ENCODE data around the gene DUSP18. TPM values are rescaled to one million over a fixed set of nuclear protein-coding genes. Genes with fewer than 3 reads are reported as not detected.

The DUSP18 gene
- total RNA-seq, 5 donors from 2014 or later (not counting 1 experiment from before 2014, with no cell fraction given): 9.4 to 19.4 (median 18.8) TPM

- peak in 34 of 35 experiments; percentile 1 to 64 (median 36) for DNase-seq
- ChIA-PET CTCF (interaction anchor here in 1 of 2 donors (1.3 kb wide), 1 partner anchor 60 kb away, joined by 4 read pairs; no protein-coding TSS in a partner anchor), POLR2A (no interaction called here)
- Mint-ChIP-seq H3K27me3 (peaks cover 0 to 15% of the 10 kb centered on the region in 2 donors), H3K9me3 (no peaks in the 10 kb centered on the region), H3K4me1 (peaks cover 13 to 19% (median 17%) of the 10 kb centered on the region in 3 donors), H3K4me3 (peak overlapping the region; percentile 78 to 92 (median 88)), H3K27ac (peak overlapping the region; percentile 85 to 90), H3K36me3 (no peaks in the 10 kb centered on the region)
- Histone ChIP-seq H3K27me3 (replicated peaks in 1 of 2; ENCODE audit: control insufficient read depth in 2 of 2, extremely low read depth in 1 of 2, insufficient read depth in 2 of 2, low read length in 1 of 2) (peaks cover 6 to 24% of the 10 kb centered on the region in 2 experiments), H3K4me3 (ENCODE audit: control insufficient read depth in 1 of 2, extremely low read depth in 1 of 2, low read length in 1 of 2) (peak overlapping the region; percentile 60 to 75), H3K36me3 (ENCODE audit: control insufficient read depth in 2 of 2, extremely low read depth in 1 of 2, insufficient read depth in 1 of 2, low read length in 1 of 2) (no peaks in the 10 kb centered on the region), H3K27ac (ENCODE audit: low read length) (peak overlapping the region; percentile 34), H3K4me1 (ENCODE audit: control insufficient read depth in 1 of 2, extremely low read depth in 1 of 2, insufficient read depth in 2 of 2, low read length in 2 of 2) (peaks cover 0 to 16% of the 10 kb centered on the region in 2 experiments), H3K9me3 (no peaks in the 10 kb centered on the region)
- ATAC-seq (replicated peaks in 1 of 4): peak; percentile 71 to 85 (median 80)
- under 1% methylated on average over 32 of the region's 38 CpGs for WGBS (ENCODE audit: insufficient coverage)
Measured at GRCh38 chr22:30694171-30694639, 26.5 kb upstream of the DUSP18 start.

GRCh38 chr22:30691204-30691603 is 23.5 kb upstream of the DUSP18 start:
- Mint-ChIP-seq H3K27me3 (peaks cover 0 to 15% of the 10 kb centered on the region in 2 donors), H3K4me3 (no peak overlapping the region), H3K9me3 (no peaks in the 10 kb centered on the region), H3K36me3 (no peaks in the 10 kb centered on the region), H3K4me1 (peaks cover 13 to 19% (median 17%) of the 10 kb centered on the region in 3 donors), H3K27ac (no peak overlapping the region)
- peaks cover 6 to 20% of the 10 kb centered on the region in 2 experiments for H3K27me3 ChIP-seq (replicated peaks in 1 of 2; ENCODE audit: control insufficient read depth in 2 of 2, extremely low read depth in 1 of 2, insufficient read depth in 2 of 2, low read length in 1 of 2)
- ChIA-PET POLR2A (no interaction called here), CTCF (no interaction called here)
- H3K4me3 ChIP-seq (ENCODE audit: control insufficient read depth in 1 of 2, extremely low read depth in 1 of 2, low read length in 1 of 2): no peak overlapping the region
- DNase-seq (no peak), ATAC-seq (replicated peaks in 1 of 4) (no peak)
- no peaks in the 10 kb centered on the region for H3K9me3 ChIP-seq
- WGBS (ENCODE audit: insufficient coverage): 75% methylated on average over 1 of the region's 1 CpG
- H3K4me1 ChIP-seq (ENCODE audit: control insufficient read depth in 1 of 2, extremely low read depth in 1 of 2, insufficient read depth in 2 of 2, low read length in 2 of 2): peaks cover 0 to 16% of the 10 kb centered on the region in 2 experiments
- no peaks in the 10 kb centered on the region for H3K36me3 ChIP-seq (ENCODE audit: control insufficient read depth in 2 of 2, extremely low read depth in 1 of 2, insufficient read depth in 1 of 2, low read length in 1 of 2)
- H3K27ac ChIP-seq (ENCODE audit: low read length): no peak overlapping the region

- ChIA-PET CTCF (no interaction called here), POLR2A (no interaction called here)
- peaks cover 0 to 8% of the 10 kb centered on the region in 2 experiments for H3K27me3 ChIP-seq (replicated peaks in 1 of 2; ENCODE audit: control insufficient read depth in 2 of 2, extremely low read depth in 1 of 2, insufficient read depth in 2 of 2, low read length in 1 of 2)
- no peaks in the 10 kb centered on the region for H3K9me3 Mint-ChIP-seq
- H3K9me3 ChIP-seq: no peaks in the 10 kb centered on the region
- no peak overlapping the region for H3K27ac ChIP-seq (ENCODE audit: low read length)
- no peak overlapping the region for H3K4me3 ChIP-seq (ENCODE audit: control insufficient read depth in 1 of 2, extremely low read depth in 1 of 2, low read length in 1 of 2)
- no peaks in the 10 kb centered on the region for H3K36me3 Mint-ChIP-seq
- peaks cover 0 to 9% of the 10 kb centered on the region in 2 donors for H3K27me3 Mint-ChIP-seq
- H3K27ac Mint-ChIP-seq: no peak overlapping the region
- ATAC-seq (replicated peaks in 1 of 4) (no peak), DNase-seq (no peak)
- WGBS (ENCODE audit: insufficient coverage): no CpG with 5 or more reads among the region's 1 CpG
- peaks cover 6 to 10% (median 10%) of the 10 kb centered on the region in 3 donors for H3K4me1 Mint-ChIP-seq
- no peaks in the 10 kb centered on the region for H3K36me3 ChIP-seq (ENCODE audit: control insufficient read depth in 2 of 2, extremely low read depth in 1 of 2, insufficient read depth in 1 of 2, low read length in 1 of 2)
- H3K4me3 Mint-ChIP-seq: no peak overlapping the region
- H3K4me1 ChIP-seq (ENCODE audit: control insufficient read depth in 1 of 2, extremely low read depth in 1 of 2, insufficient read depth in 2 of 2, low read length in 2 of 2): peaks cover 0 to 9% of the 10 kb centered on the region in 2 experiments
Measured at GRCh38 chr22:30689622-30690021, 21.9 kb upstream of the DUSP18 start.

DNA sequence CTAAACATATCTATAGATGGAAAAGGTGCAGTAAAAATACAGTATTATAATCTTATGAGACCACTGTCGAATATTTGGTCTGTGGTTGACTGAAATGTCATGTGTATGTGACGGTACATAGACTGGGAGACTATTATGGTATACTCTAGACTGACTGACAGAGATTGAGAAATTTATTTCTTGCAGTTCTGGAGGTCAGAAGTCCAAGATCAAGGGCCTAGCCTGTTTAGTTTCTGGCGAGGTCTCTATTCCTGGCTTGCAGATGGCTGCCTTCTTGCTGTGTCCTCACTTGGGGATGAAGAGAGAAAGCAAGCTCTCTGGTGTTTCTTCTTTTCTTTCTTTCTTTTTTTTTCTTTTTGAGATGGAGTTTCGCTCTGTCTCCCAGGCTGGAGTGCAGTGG is 19.7 kb upstream of the DUSP18 start:
- peaks cover 0 to 4% of the 10 kb centered on the region in 2 donors for H3K27me3 Mint-ChIP-seq
- H3K36me3 Mint-ChIP-seq: no peaks in the 10 kb centered on the region
- CTCF ChIA-PET: no interaction called here
- ATAC-seq (replicated peaks in 1 of 4) (no peak), DNase-seq (no peak)
- H3K4me3 ChIP-seq (ENCODE audit: control insufficient read depth in 1 of 2, extremely low read depth in 1 of 2, low read length in 1 of 2): no peak overlapping the region
- H3K4me1 Mint-ChIP-seq: peaks cover 0 to 1% (median 0%) of the 10 kb centered on the region in 3 donors
- H3K27ac ChIP-seq (ENCODE audit: low read length): no peak overlapping the region
- 49% methylated on average over 2 of the region's 4 CpGs for WGBS (ENCODE audit: insufficient coverage)
- no peaks in the 10 kb centered on the region for H3K9me3 Mint-ChIP-seq
- no peaks in the 10 kb centered on the region for H3K4me1 ChIP-seq (ENCODE audit: control insufficient read depth in 1 of 2, extremely low read depth in 1 of 2, insufficient read depth in 2 of 2, low read length in 2 of 2)
- no peak overlapping the region for H3K4me3 Mint-ChIP-seq
- no peaks in the 10 kb centered on the region for H3K9me3 ChIP-seq
- POLR2A ChIA-PET: no interaction called here
- peaks cover 0 to 5% of the 10 kb centered on the region in 2 experiments for H3K27me3 ChIP-seq (replicated peaks in 1 of 2; ENCODE audit: control insufficient read depth in 2 of 2, extremely low read depth in 1 of 2, insufficient read depth in 2 of 2, low read length in 1 of 2)
- no peak overlapping the region for H3K27ac Mint-ChIP-seq
- no peaks in the 10 kb centered on the region for H3K36me3 ChIP-seq (ENCODE audit: control insufficient read depth in 2 of 2, extremely low read depth in 1 of 2, insufficient read depth in 1 of 2, low read length in 1 of 2)

DNA sequence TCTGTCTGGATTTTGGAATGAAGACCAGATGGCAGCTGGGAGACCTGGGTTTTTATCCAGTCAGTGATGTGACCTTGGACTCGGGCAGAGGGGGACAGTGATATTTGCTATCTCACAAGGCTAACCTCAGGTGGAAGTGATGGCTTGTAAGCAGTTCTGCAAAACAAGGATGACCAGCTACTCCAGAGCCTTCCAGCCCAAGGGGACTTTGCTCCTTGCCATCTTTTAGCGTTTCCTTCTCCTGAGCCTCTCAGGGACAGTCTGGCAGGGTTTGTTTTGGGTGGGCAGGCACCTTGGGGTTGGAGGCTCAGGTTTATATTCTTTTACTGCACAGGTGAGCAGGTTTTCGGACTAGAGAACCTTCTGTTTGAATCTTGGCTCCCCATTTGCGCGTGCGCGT is 17.5 kb upstream of the DUSP18 start:
- no peaks in the 10 kb centered on the region for H3K36me3 Mint-ChIP-seq
- no peak overlapping the region for H3K4me3 ChIP-seq (ENCODE audit: control insufficient read depth in 1 of 2, extremely low read depth in 1 of 2, low read length in 1 of 2)
- no peak for DNase-seq
- POLR2A ChIA-PET: no interaction called here
- no peaks in the 10 kb centered on the region for H3K36me3 ChIP-seq (ENCODE audit: control insufficient read depth in 2 of 2, extremely low read depth in 1 of 2, insufficient read depth in 1 of 2, low read length in 1 of 2)
- no peak overlapping the region for H3K27ac Mint-ChIP-seq
- no peak for ATAC-seq (replicated peaks in 1 of 4)
- peaks cover 0 to 4% of the 10 kb centered on the region in 2 donors for H3K27me3 Mint-ChIP-seq
- H3K27ac ChIP-seq (ENCODE audit: low read length): no peak overlapping the region
- H3K9me3 Mint-ChIP-seq: no peaks in the 10 kb centered on the region
- H3K27me3 ChIP-seq (replicated peaks in 1 of 2; ENCODE audit: control insufficient read depth in 2 of 2, extremely low read depth in 1 of 2, insufficient read depth in 2 of 2, low read length in 1 of 2): peaks cover 0 to 7% of the 10 kb centered on the region in 2 experiments
- no peaks in the 10 kb centered on the region for H3K9me3 ChIP-seq
- 79% methylated on average over 2 of the region's 7 CpGs for WGBS (ENCODE audit: insufficient coverage)
- H3K4me1 Mint-ChIP-seq: peaks cover 0 to 1% (median 0%) of the 10 kb centered on the region in 3 donors
- H3K4me1 ChIP-seq (ENCODE audit: control insufficient read depth in 1 of 2, extremely low read depth in 1 of 2, insufficient read depth in 2 of 2, low read length in 2 of 2): no peaks in the 10 kb centered on the region
- no peak overlapping the region for H3K4me3 Mint-ChIP-seq
- CTCF ChIA-PET: no interaction called here

DNA sequence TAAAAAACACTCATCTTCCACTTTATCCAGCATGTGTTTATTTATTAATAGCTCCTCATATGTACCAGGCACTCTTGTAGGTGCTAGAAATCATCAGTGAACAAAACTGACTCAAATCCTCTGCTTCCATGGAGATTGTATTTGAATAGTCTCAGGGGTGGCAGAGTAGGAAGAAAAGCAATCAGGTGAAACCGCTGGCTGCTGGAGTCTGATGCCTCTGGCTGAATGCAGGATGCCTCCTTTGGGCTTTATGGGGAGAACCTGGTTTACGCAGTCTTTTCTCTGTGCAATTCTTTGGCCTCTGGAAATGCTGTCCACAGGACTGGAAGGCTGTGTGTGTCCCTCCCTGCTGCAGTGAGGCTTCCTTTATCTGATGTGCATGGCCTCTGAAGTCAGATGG is 14.2 kb upstream of the DUSP18 start:
- ChIA-PET POLR2A (no interaction called here), CTCF (interaction anchor here in 1 of 2 donors (0.5 kb wide), 1 partner anchor 238 kb away, joined by 5 read pairs; no protein-coding TSS in a partner anchor)
- ATAC-seq (replicated peaks in 1 of 4): no peak
- DNase-seq: no peak
- Histone ChIP-seq H3K27me3 (replicated peaks in 1 of 2; ENCODE audit: control insufficient read depth in 2 of 2, extremely low read depth in 1 of 2, insufficient read depth in 2 of 2, low read length in 1 of 2) (peaks cover 0 to 10% of the 10 kb centered on the region in 2 experiments), H3K4me1 (ENCODE audit: control insufficient read depth in 1 of 2, extremely low read depth in 1 of 2, insufficient read depth in 2 of 2, low read length in 2 of 2) (no peaks in the 10 kb centered on the region), H3K4me3 (ENCODE audit: control insufficient read depth in 1 of 2, extremely low read depth in 1 of 2, low read length in 1 of 2) (no peak overlapping the region), H3K36me3 (ENCODE audit: control insufficient read depth in 2 of 2, extremely low read depth in 1 of 2, insufficient read depth in 1 of 2, low read length in 1 of 2) (no peaks in the 10 kb centered on the region), H3K27ac (ENCODE audit: low read length) (no peak overlapping the region), H3K9me3 (no peaks in the 10 kb centered on the region)
- H3K4me1 Mint-ChIP-seq: no peaks in the 10 kb centered on the region
- no peak overlapping the region for H3K4me3 Mint-ChIP-seq
- no peaks in the 10 kb centered on the region for H3K9me3 Mint-ChIP-seq
- peaks cover 1 to 9% of the 10 kb centered on the region in 2 donors for H3K27me3 Mint-ChIP-seq
- H3K36me3 Mint-ChIP-seq: no peaks in the 10 kb centered on the region
- no peak overlapping the region for H3K27ac Mint-ChIP-seq
- WGBS (ENCODE audit: insufficient coverage): 100% methylated on average over 2 of the region's 2 CpGs

All from T-cell (primary cell).